Liver (tissue), 9 donors: ENCODE measurements around the gene ZRANB1. TPM values are rescaled to one million over a fixed set of nuclear protein-coding genes. Genes with fewer than 3 reads are reported as not detected.

Experiments used
- DNase-seq: peaks from one replicate; pipeline ENCODE4 v3.0.0-alpha.2; 2017; ENCODE audit warnings: low spot score
- H3K27ac ChIP-seq, 2 donors: one replicate each; pipeline ENCODE4 v1.7.0; 2013; ENCODE audit warnings: inconsistent platforms in 2 of 2, low read length in 2 of 2, control low read depth in 1 of 2, low read depth in 1 of 2, mild to moderate bottlenecking in 1 of 2
- H3K27me3 ChIP-seq, 4 donors: one replicate each; pipeline versions ENCODE4 v1.6.1 to v1.7.0; 2013; ENCODE audit warnings: low read length in 3 of 4, inconsistent platforms in 1 of 4, mild to moderate bottlenecking in 1 of 4, moderate library complexity in 1 of 4; ENCODE audit not compliant: control insufficient read depth in 4 of 4, insufficient read depth in 4 of 4
- H3K36me3 ChIP-seq, 4 donors: one replicate each; pipeline versions ENCODE4 v1.6.1 to v1.7.0; 2013; ENCODE audit warnings: low read length in 3 of 4, mild to moderate bottlenecking in 3 of 4, low read depth in 1 of 4, moderate library complexity in 1 of 4; ENCODE audit not compliant: control insufficient read depth in 4 of 4, insufficient read depth in 3 of 4
- H3K4me1 ChIP-seq, 4 donors: one replicate each; pipeline versions ENCODE4 v1.6.1 to v1.7.0; 2013; ENCODE audit warnings: low read length in 3 of 4, mild to moderate bottlenecking in 3 of 4, moderate library complexity in 1 of 4; ENCODE audit not compliant: control insufficient read depth in 4 of 4, insufficient read depth in 4 of 4
- H3K4me3 ChIP-seq, 3 donors: one replicate each; pipeline versions ENCODE4 v1.6.1 to v1.7.0; 2013; ENCODE audit warnings: low read length in 3 of 3, control low read depth in 1 of 3, low read depth in 1 of 3, mild to moderate bottlenecking in 1 of 3
- H3K9ac ChIP-seq, 2 donors: one replicate each; pipeline ENCODE4 v1.7.0; 2013; ENCODE audit warnings: low read length in 2 of 2, mild to moderate bottlenecking in 2 of 2, moderate library complexity in 2 of 2, control low read depth in 1 of 2, low read depth in 1 of 2
- H3K9me3 ChIP-seq, 4 donors: one replicate each; pipeline versions ENCODE4 v1.6.1 to v1.7.0; 2013; ENCODE audit warnings: low read length in 3 of 4; ENCODE audit not compliant: control insufficient read depth in 4 of 4
- ATF3 ChIP-seq: IDR thresholded peaks from 2 replicates; pipeline ENCODE4 v1.6.1; 2016; ENCODE audit warnings: antibody characterized with exemption
- CTCF ChIP-seq: fragments of 150-350 bp; IDR thresholded peaks from 2 replicates; pipeline ENCODE4 v1.5.1; 2017; ENCODE audit warnings: improper control_type of control experiment, low read depth, low read length; ENCODE audit not compliant: missing input control
- EGR1 ChIP-seq, 2 donors: IDR thresholded peaks; 2 replicates each; pipeline ENCODE4 v1.6.1; 2016 to 2018; ENCODE audit warnings: antibody characterized with exemption in 2 of 2, low read depth in 2 of 2
- FOXA1 ChIP-seq: IDR thresholded peaks from 2 replicates; pipeline ENCODE4 v1.6.1; 2016; ENCODE audit warnings: antibody characterized with exemption
- FOXA2 ChIP-seq: IDR thresholded peaks from 2 replicates; pipeline ENCODE4 v1.6.1; 2016; ENCODE audit warnings: antibody characterized with exemption
- GABPA ChIP-seq, 2 donors: IDR thresholded peaks in 1 of 2; conservative IDR thresholded peaks in 1 of 2; 2 replicates each; pipeline ENCODE4 v1.6.1; 2016; ENCODE audit warnings: antibody characterized with exemption in 2 of 2, mild to moderate bottlenecking in 1 of 2, moderate library complexity in 1 of 2
- HNF4A ChIP-seq, 2 donors: conservative IDR thresholded peaks; 2 replicates each; pipeline ENCODE4 v1.6.1; 2016; ENCODE audit warnings: antibody characterized with exemption in 2 of 2, mild to moderate bottlenecking in 2 of 2
- HNF4G ChIP-seq: IDR thresholded peaks from 2 replicates; pipeline ENCODE4 v1.6.1; 2016; ENCODE audit warnings: antibody characterized with exemption
- JUND ChIP-seq, 2 donors: IDR thresholded peaks; 2 replicates each; pipeline ENCODE4 v1.6.1; 2016; ENCODE audit warnings: antibody characterized with exemption in 2 of 2
- MAX ChIP-seq: IDR thresholded peaks from 2 replicates; pipeline ENCODE4 v1.6.1; 2016; ENCODE audit warnings: antibody characterized with exemption
- NR2F2 ChIP-seq: IDR thresholded peaks from 2 replicates; pipeline ENCODE4 v1.6.1; 2016; ENCODE audit warnings: antibody characterized with exemption
- RAD21 ChIP-seq, 2 donors: IDR thresholded peaks; 2 replicates each; pipeline ENCODE4 v1.6.1; 2016; ENCODE audit warnings: antibody characterized with exemption in 2 of 2, mild to moderate bottlenecking in 2 of 2
- REST ChIP-seq: IDR thresholded peaks from 2 replicates; pipeline ENCODE4 v1.6.1; 2016; ENCODE audit warnings: antibody characterized with exemption, mild to moderate bottlenecking
- RXRA ChIP-seq, 2 donors: IDR thresholded peaks; 2 replicates each; pipeline ENCODE4 v1.6.1; 2017 to 2018; ENCODE audit warnings: antibody characterized with exemption in 2 of 2, mild to moderate bottlenecking in 1 of 2
- SP1 ChIP-seq: IDR thresholded peaks from 2 replicates; pipeline ENCODE4 v1.6.1; 2018; ENCODE audit warnings: antibody characterized with exemption, mild to moderate bottlenecking
- TAF1 ChIP-seq: conservative IDR thresholded peaks from 2 replicates; pipeline ENCODE4 v1.6.1; 2016; ENCODE audit warnings: antibody characterized with exemption, mild to moderate bottlenecking
- YY1 ChIP-seq: IDR thresholded peaks from 2 replicates; pipeline ENCODE4 v1.6.1; 2016; ENCODE audit warnings: antibody characterized with exemption, mild to moderate bottlenecking
- ZBTB33 ChIP-seq: IDR thresholded peaks from 2 replicates; pipeline ENCODE4 v1.6.1; 2016; ENCODE audit warnings: antibody characterized with exemption
- WGBS: extraction: QIAGEN DNeasy Blood & Tissue Kit; methylation state at CpG from one replicate; pipeline ENCODE4 v1.1.7; 2013; 5-methylcytosine and 5-hydroxymethylcytosine counted together
- polyA plus RNA-seq, 2 donors: library from polyadenylated mRNA; stranded (reverse) in 1 of 2; unstranded in 1 of 2; fragments of 200-250 nt in 1 of 2; fragments of >200 nt in 1 of 2; fragmentation: Nextera tagmentation in 1 of 2; extraction: Ambion mirVana in 1 of 2; gene quantifications; one replicate each; pipeline versions ENCODE4 v1.2.1 to v1.2.3, GENCODE V29; 2013 to 2015
- total RNA-seq, 2 donors: library from RNA; depleted of rRNA; stranded (reverse); fragments of >200 nt; gene quantifications; one replicate each; pipeline ENCODE4 v1.2.3, GENCODE V29; 2014
- donor health status: healthy.
- donor health status: healthy.
- donor health status: healthy.
- donor health status: healthy.
- donor health status: healthy.

Gene ZRANB1
- total and polyA plus RNA-seq, 4 donors: 6.2 to 32.5 (median 14.4) TPM

- no peak for TF ChIP-seq HNF4A (conservative IDR thresholded peaks at IDR 0.05)
- no peak for TF ChIP-seq RAD21 (IDR thresholded peaks at IDR 0.05)
- no peak for TF ChIP-seq YY1
These were observed 69.4 kb downstream of the ZRANB1 start (continued) for GRCh38 chr10:125011171-125011925.

GRCh38 chr10:125011926-125012705, 70.2 kb downstream of the ZRANB1 start:
- H3K9me3 ChIP-seq: no peaks in the 10 kb centered on the region
- no peak overlapping the region for H3K4me3 ChIP-seq
- H3K27ac ChIP-seq: no peak overlapping the region
- no peak for TF ChIP-seq NR2F2
- no peak for TF ChIP-seq MAX
- no peak for TF ChIP-seq TAF1
- TF ChIP-seq YY1: no peak
- no peak for TF ChIP-seq HNF4A (conservative IDR thresholded peaks at IDR 0.05)
- no peaks in the 10 kb centered on the region for H3K27me3 ChIP-seq
- H3K9ac ChIP-seq: no peak overlapping the region
- no peak for DNase-seq
- WGBS: 89% methylated on average over 27 of the region's 27 CpGs
- H3K4me1 ChIP-seq: peaks cover 0 to 4% (median under 1%) of the 10 kb centered on the region in 4 donors
- H3K36me3 ChIP-seq: no peaks in the 10 kb centered on the region

- H3K9ac ChIP-seq: no peak overlapping the region
- H3K4me3 ChIP-seq: no peak overlapping the region
- no peaks in the 10 kb centered on the region for H3K27me3 ChIP-seq
- peaks cover 0 to 4% (median under 1%) of the 10 kb centered on the region in 4 donors for H3K4me1 ChIP-seq
- no peak for DNase-seq
- WGBS: 90% methylated on average over 15 of the region's 15 CpGs
- TF ChIP-seq JUND (IDR thresholded peaks at IDR 0.05) (no peak), REST (no peak), SP1 (no peak), TAF1 (no peak), EGR1 (IDR thresholded peaks at IDR 0.05; ENCODE audit: low read depth in 2 of 2) (no peak), FOXA2 (no peak), CTCF (no peak), NR2F2 (no peak), HNF4A (conservative IDR thresholded peaks at IDR 0.05) (no peak), RAD21 (IDR thresholded peaks at IDR 0.05) (no peak), ATF3 (no peak), FOXA1 (no peak), YY1 (no peak), MAX (no peak), HNF4G (no peak), ZBTB33 (no peak), GABPA (IDR thresholded peaks at IDR 0.05 in 1 of 2, conservative IDR thresholded peaks at IDR 0.05 in 1 of 2) (no peak), RXRA (IDR thresholded peaks at IDR 0.05) (no peak)
- no peak overlapping the region for H3K27ac ChIP-seq
- H3K36me3 ChIP-seq: no peaks in the 10 kb centered on the region
- no peaks in the 10 kb centered on the region for H3K9me3 ChIP-seq
These were observed 71.1 kb downstream of the ZRANB1 start for GRCh38 chr10:125012851-125013528.
